Thyroid gland (tissue), 4 donors: ENCODE data around the gene KRT20.

Experiments used
- CTCF ChIP-seq, 6 experiments: fragments of 200-600 bp in 3 of 6; fragments of 450-650 bp in 3 of 6; sonication (generic) in 3 of 6; IDR thresholded peaks; one replicate each; pipeline ENCODE4 v1.5.1; 2016 to 2019; ENCODE audit warnings: antibody characterized with exemption in 6 of 6, mild to moderate bottlenecking in 2 of 6, inconsistent platforms in 1 of 6, moderate library complexity in 1 of 6
- POLR2A ChIP-seq, 2 donors: fragments of 450-650 bp; IDR thresholded peaks; one replicate each; pipeline ENCODE4 v1.6.1; 2017; ENCODE audit warnings: antibody characterized with exemption in 2 of 2, mild to moderate bottlenecking in 2 of 2, moderate library complexity in 1 of 2

- no peak for TF ChIP-seq CTCF (IDR thresholded peaks at IDR 0.05)
- no peak for TF ChIP-seq POLR2A (IDR thresholded peaks at IDR 0.05)
Measured at GRCh38 chr17:40883626-40884334, 1.3 kb downstream of the KRT20 start.
